ENCODE results near the gene CCDC174. TPM values are rescaled to one million over a fixed set of nuclear protein-coding genes. Genes with fewer than 3 reads are reported as not detected.
"Not testable (repeated sequence)": the region's sequence is repeated elsewhere in the genome, so short reads cannot be mapped to it uniquely, and the experiment has no call there.

The CCDC174 gene
- polyA plus RNA-seq, 1 experiment, result 13.9 TPM

DNA sequence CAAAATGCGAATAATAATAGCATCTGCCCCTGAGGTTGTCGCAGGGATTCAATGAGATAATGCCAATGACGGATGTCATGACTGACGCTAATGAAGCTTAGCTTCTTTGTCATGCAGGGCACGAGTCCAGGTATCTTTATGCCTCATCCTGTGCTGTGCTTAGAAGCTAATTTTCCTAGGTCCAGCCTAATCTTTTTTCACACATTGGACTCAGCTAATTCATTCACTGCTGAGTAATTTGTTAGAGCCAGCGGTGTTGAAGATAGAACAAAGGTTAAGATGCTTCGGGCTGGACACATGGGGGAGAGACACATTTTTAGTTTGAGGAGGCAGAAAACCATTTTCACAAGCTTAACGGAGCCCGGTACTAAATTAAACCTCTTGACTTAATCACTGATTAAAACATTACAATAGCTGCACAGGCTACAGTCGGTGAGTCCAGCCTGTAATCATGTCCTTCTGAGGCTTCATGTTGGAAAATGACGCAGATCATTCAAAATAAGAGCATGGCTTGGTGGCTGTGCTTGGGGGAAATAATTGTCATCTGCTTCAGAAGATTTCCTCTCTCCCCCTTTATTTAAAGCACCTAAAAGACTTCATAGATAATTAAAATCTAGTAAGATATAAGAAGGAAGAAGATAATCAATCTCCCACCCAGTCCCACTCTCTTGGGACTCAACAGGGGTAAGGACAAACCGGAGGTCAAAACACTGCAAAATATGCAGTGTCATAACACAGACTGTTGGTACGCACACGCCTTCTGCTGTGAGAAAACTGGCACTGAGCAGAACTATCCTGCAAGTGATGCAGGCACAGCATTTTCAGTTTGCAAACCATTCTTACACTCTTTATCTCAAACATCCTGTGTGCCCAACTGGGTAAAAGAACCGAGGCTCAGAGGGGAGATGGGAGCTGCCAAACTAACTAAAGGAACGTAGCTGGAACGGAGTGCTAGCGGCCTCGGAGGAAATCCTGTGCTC is 3.3 kb upstream of the CCDC174 start:
- Histone ChIP-seq H3K27ac (ENCODE audit: low read depth, low read length) (no peak overlapping the region), H3K27me3 (ENCODE audit: control insufficient read depth, insufficient read depth, low read length) (peaks cover 2% of the 10 kb centered on the region), H3K9me3 (ENCODE audit: control insufficient read depth, insufficient read depth, low read length) (no peaks in the 10 kb centered on the region), H3K4me3 (ENCODE audit: low read depth, low read length) (no peak overlapping the region)
- POLR2A ChIA-PET, result no interaction called here
- DNase-seq (ENCODE audit: low read depth, low spot score), result no peak
- CTCF ChIA-PET, result interaction anchor here (1.2 kb wide), 1 partner anchor 139 kb away, joined by 11 read pairs; no protein-coding TSS in a partner anchor
- TF ChIP-seq, protein P1, sequence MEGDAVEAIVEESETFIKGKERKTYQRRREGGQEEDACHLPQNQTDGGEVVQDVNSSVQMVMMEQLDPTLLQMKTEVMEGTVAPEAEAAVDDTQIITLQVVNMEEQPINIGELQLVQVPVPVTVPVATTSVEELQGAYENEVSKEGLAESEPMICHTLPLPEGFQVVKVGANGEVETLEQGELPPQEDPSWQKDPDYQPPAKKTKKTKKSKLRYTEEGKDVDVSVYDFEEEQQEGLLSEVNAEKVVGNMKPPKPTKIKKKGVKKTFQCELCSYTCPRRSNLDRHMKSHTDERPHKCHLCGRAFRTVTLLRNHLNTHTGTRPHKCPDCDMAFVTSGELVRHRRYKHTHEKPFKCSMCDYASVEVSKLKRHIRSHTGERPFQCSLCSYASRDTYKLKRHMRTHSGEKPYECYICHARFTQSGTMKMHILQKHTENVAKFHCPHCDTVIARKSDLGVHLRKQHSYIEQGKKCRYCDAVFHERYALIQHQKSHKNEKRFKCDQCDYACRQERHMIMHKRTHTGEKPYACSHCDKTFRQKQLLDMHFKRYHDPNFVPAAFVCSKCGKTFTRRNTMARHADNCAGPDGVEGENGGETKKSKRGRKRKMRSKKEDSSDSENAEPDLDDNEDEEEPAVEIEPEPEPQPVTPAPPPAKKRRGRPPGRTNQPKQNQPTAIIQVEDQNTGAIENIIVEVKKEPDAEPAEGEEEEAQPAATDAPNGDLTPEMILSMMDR (IDR thresholded peaks at IDR 0.05; ENCODE audit: low read depth, low read length), result no peak

DNA sequence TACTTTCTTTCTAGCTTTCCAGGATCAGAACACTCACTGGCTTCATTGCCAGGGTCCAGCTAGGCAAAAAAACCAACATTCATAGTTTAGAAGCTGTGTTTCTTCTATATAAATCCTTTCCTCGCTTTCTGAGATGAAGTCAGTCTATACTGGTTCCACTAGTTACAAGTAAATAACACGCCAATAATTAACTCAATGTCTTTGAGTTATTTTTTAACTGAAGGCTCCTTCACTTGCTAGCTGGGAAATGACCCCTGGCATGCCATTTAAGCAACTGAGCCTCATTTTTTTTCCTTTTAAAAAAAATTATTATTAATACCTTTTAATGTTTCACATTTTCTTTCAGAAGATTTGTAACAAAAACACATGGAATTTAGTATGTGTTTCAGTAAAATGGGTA is 2.1 kb upstream of the CCDC174 start:
- Histone ChIP-seq H3K4me3 (ENCODE audit: low read depth, low read length) (no peak overlapping the region), H3K27me3 (ENCODE audit: control insufficient read depth, insufficient read depth, low read length) (peaks cover 2% of the 10 kb centered on the region), H3K9me3 (ENCODE audit: control insufficient read depth, insufficient read depth, low read length) (no peaks in the 10 kb centered on the region), H3K27ac (ENCODE audit: low read depth, low read length) (no peak overlapping the region)
- TF ChIP-seq, protein P1 (IDR thresholded peaks at IDR 0.05; ENCODE audit: low read depth, low read length), result no peak
- POLR2A ChIA-PET, result no interaction called here
- DNase-seq (ENCODE audit: low read depth, low spot score), result no peak
- CTCF ChIA-PET, result interaction anchor here (1.2 kb wide), 1 partner anchor 140 kb away, joined by 11 read pairs; no protein-coding TSS in a partner anchor

DNA sequence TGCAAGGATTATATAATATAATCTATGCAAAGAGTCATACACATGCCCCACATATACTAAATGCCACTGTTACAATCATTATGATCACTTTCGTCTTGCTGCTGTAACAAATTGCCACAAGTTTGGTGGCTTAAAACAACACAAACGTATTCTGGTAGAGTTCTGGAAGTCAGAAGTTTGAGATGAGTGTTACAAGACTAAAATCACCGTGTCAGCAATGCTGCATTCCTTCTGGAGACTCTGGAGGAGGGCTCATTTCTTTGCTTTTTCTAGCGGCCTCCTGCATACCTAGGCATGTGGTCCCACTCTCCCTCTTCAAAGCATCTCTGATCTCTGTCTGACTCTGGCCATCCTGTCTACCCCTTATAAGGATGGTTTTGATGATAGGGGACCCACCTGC is 1.4 kb upstream of the CCDC174 start:
- Histone ChIP-seq H3K27me3 (ENCODE audit: control insufficient read depth, insufficient read depth, low read length) (peaks cover 2% of the 10 kb centered on the region), H3K4me3 (ENCODE audit: low read depth, low read length) (no peak overlapping the region), H3K9me3 (ENCODE audit: control insufficient read depth, insufficient read depth, low read length) (no peaks in the 10 kb centered on the region), H3K27ac (ENCODE audit: low read depth, low read length) (no peak overlapping the region)
- POLR2A ChIA-PET, result interaction anchor here (2.1 kb wide), 1 partner anchor 525 kb away, joined by 13 read pairs; no protein-coding TSS in a partner anchor
- CTCF ChIA-PET, result interaction anchor here (0.6 to 4.2 kb wide), 4 partner anchors 18 to 447 kb away, joined by 3 to 31 read pairs (median 4); no protein-coding TSS in a partner anchor
- TF ChIP-seq, protein P1 (IDR thresholded peaks at IDR 0.05; ENCODE audit: low read depth, low read length), result no peak
- no peak for DNase-seq (ENCODE audit: low read depth, low spot score)

DNA sequence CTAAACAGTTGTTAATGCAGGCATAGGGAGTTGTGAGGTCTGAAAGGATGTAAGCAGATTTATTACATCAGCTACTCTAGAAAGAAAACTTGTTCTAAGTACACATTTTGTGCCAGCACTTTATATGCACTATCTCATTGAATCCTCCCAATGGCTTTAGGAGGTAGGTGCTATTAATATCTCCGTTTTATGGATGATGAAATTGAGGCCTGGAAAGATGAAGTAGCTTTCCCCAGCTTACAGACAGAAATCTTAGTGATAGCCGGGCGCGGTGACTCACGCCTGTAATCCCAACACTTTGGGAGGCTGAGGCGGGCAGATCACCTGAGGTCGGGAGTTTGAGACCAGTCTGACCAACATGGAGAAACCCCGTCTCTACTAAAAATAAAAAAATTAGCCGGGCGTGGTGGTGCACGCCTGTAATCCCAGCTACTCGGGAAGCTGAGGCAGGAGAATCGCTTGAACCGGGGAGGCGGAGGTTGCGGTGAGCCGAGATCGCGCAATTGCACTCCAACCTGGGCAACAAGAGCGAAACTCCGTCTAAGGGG is 872 bp downstream of the CCDC174 start:
- CTCF ChIA-PET, result interaction anchor here (0.8 to 4.2 kb wide), 8 partner anchors 16 to 550 kb away, joined by 3 to 31 read pairs (median 4); partner anchors contain the start of gene C3orf20
- not testable (repeated sequence) for DNase-seq (ENCODE audit: low read depth, low spot score); H3K9me3 ChIP-seq (ENCODE audit: control insufficient read depth, insufficient read depth, low read length); H3K27ac ChIP-seq (ENCODE audit: low read depth, low read length); H3K27me3 ChIP-seq (ENCODE audit: control insufficient read depth, insufficient read depth, low read length)
- POLR2A ChIA-PET, result interaction anchor here (2.1 kb wide), 1 partner anchor 527 kb away, joined by 13 read pairs; no protein-coding TSS in a partner anchor
- H3K4me3 ChIP-seq (ENCODE audit: low read depth, low read length), result peak overlapping the region; percentile 98

DNA sequence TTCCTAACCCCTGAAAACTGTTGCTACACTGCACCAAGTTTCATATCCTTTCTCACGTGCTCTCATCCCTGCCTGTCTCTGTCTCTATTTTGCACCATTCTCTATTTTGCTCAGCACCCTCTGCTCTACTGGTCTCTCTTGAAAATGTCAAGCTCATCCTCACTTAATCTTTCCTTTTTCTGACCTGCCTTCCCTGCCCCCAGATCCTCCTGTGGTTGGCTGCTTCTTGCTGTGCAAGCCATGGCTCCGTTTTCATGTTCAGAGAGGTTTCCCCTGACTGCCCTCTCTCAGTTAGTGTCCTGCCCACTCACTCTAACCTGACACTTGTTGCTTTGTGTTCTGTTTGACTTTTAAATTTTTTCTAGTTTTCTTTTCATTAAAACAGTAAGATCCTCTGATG is 6.0 kb downstream of the CCDC174 start:
- ChIA-PET POLR2A (no interaction called here), CTCF (no interaction called here)
- Histone ChIP-seq H3K4me3 (ENCODE audit: low read depth, low read length) (no peak overlapping the region), H3K27me3 (ENCODE audit: control insufficient read depth, insufficient read depth, low read length) (no peaks in the 10 kb centered on the region), H3K9me3 (ENCODE audit: control insufficient read depth, insufficient read depth, low read length) (no peaks in the 10 kb centered on the region), H3K27ac (ENCODE audit: low read depth, low read length) (no peak overlapping the region)
- DNase-seq (ENCODE audit: low read depth, low spot score), result no peak
- TF ChIP-seq, protein P1 (IDR thresholded peaks at IDR 0.05; ENCODE audit: low read depth, low read length), result no peak
